GM21360 (cell line): ENCODE results near the gene MYLK4.

Experiments
- ATAC-seq: cut with Tn5 transposase; IDR thresholded peaks from one replicate; pipeline ENCODE4 v1.9.1; 2021; ENCODE audit warnings: mild to moderate bottlenecking, moderate library complexity; ENCODE audit not compliant: unreplicated experiment

MYLK4 gene

GRCh38 chr6:2710412-2710811, 40.3 kb downstream of the MYLK4 start:
- no peak for ATAC-seq

GRCh38 chr6:2708456-2708855, 42.3 kb downstream of the MYLK4 start:
- ATAC-seq = no peak

- no peak for ATAC-seq
Measured at GRCh38 chr6:2706558-2706957, 44.2 kb downstream of the MYLK4 start.

- no peak for ATAC-seq
Measured at GRCh38 chr6:2705256-2705655, 45.5 kb downstream of the MYLK4 start.

GRCh38 chr6:2697291-2697690, 53.4 kb downstream of the MYLK4 start:
- ATAC-seq = no peak

GRCh38 chr6:2695454-2696095, 55.1 kb downstream of the MYLK4 start:
- ATAC-seq = no peak

- no peak for ATAC-seq
Measured at GRCh38 chr6:2693231-2693630, 57.5 kb downstream of the MYLK4 start.

GRCh38 chr6:2688401-2689064, 62.2 kb downstream of the MYLK4 start:
- ATAC-seq = no peak

- ATAC-seq = no peak
Measured at GRCh38 chr6:2687456-2687855, 63.3 kb downstream of the MYLK4 start.

- ATAC-seq = no peak
Measured at GRCh38 chr6:2686515-2686914, 64.2 kb downstream of the MYLK4 start.

- ATAC-seq = no peak
Measured at GRCh38 chr6:2684766-2685754, 65.7 kb downstream of the MYLK4 start.

GRCh38 chr6:2684103-2684749, 66.5 kb downstream of the MYLK4 start:
- ATAC-seq = no peak

GRCh38 chr6:2680264-2680922, 70.3 kb downstream of the MYLK4 start:
- no peak for ATAC-seq

GRCh38 chr6:2677080-2677593, 73.6 kb downstream of the MYLK4 start:
- no peak for ATAC-seq

- no peak for ATAC-seq
Measured at GRCh38 chr6:2676048-2676447, 74.7 kb downstream of the MYLK4 start.

- ATAC-seq = no peak
Measured at GRCh38 chr6:2674857-2675256, 75.9 kb downstream of the MYLK4 start.

- no peak for ATAC-seq
Measured at GRCh38 chr6:2669067-2669700, 81.5 kb downstream of the MYLK4 start.

- ATAC-seq = no peak
Measured at GRCh38 chr6:2667617-2668016, 83.1 kb downstream of the MYLK4 start.

GRCh38 chr6:2666906-2667575, 83.7 kb downstream of the MYLK4 start:
- ATAC-seq = no peak
